HFF-Myc (cell line): ENCODE data around the gene NCEH1.

Source experiments
- DNase-seq: peaks from one replicate; pipeline ENCODE4 v3.0.0-alpha.2; 2011; ENCODE audit warnings: low read depth; ENCODE audit errors: extremely low read depth
- H3K4me3 ChIP-seq: replicated peaks from 2 replicates; pipeline ENCODE4 v1.5.1; 2011; ENCODE audit warnings: low read depth, mild to moderate bottlenecking, control low read depth, low read length
- TF ChIP-seq, protein P1 (sequence below): IDR thresholded peaks from 2 replicates; pipeline ENCODE4 v1.5.1; 2012; ENCODE audit warnings: mild to moderate bottlenecking, low read depth, low read length, control low read depth; ENCODE audit errors: missing control alignments

NCEH1 gene

DNA sequence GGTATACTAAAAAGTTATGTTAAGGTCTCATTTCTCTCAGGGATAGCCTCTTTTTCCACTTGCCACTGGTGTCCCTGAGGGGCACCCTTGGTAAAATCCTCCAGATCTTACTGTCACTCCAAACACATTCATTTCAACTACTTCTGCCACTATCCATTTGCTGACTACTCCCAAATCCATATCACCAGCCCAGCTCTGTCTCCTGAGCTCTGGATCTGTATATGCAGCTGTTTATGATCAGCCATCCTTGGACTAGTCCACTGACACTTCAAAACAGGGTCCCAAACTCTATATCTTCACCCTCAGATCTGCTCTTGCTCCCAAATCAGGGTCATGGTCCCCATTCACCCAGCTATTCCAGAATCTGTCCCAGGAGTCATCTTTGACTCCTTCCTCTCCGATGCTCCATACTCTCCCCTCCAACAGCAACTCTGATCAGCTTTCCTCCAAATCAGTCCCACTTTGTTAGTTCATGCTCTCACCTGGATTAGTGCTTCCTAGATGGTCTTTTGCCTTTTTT lies 9.9 kb downstream of the NCEH1 start:
- H3K4me3 ChIP-seq = no peak overlapping the region
- no peak for DNase-seq
- TF ChIP-seq, protein P1, sequence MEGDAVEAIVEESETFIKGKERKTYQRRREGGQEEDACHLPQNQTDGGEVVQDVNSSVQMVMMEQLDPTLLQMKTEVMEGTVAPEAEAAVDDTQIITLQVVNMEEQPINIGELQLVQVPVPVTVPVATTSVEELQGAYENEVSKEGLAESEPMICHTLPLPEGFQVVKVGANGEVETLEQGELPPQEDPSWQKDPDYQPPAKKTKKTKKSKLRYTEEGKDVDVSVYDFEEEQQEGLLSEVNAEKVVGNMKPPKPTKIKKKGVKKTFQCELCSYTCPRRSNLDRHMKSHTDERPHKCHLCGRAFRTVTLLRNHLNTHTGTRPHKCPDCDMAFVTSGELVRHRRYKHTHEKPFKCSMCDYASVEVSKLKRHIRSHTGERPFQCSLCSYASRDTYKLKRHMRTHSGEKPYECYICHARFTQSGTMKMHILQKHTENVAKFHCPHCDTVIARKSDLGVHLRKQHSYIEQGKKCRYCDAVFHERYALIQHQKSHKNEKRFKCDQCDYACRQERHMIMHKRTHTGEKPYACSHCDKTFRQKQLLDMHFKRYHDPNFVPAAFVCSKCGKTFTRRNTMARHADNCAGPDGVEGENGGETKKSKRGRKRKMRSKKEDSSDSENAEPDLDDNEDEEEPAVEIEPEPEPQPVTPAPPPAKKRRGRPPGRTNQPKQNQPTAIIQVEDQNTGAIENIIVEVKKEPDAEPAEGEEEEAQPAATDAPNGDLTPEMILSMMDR = no peak

DNA sequence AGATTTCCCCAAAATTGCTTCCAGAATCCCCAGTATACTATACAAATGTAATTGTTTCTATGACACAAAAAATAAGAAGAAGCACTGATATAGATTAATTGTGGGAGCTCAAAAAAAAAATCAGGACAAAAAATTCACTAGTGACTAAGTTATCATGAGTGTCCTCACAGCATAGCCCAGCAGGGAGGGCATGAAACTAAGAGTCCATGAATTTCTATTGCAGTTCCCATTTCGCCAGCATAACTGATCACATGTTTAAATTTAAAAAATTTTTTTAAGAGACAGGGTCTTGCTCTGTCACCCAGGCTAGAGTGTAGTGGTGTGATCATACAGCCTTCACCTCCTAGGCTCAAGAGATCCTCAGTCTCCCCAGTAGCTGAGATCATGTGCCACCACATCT lies 10.6 kb downstream of the NCEH1 start:
- no peak overlapping the region for H3K4me3 ChIP-seq
- no peak for DNase-seq
- TF ChIP-seq, protein P1 = no peak

DNA sequence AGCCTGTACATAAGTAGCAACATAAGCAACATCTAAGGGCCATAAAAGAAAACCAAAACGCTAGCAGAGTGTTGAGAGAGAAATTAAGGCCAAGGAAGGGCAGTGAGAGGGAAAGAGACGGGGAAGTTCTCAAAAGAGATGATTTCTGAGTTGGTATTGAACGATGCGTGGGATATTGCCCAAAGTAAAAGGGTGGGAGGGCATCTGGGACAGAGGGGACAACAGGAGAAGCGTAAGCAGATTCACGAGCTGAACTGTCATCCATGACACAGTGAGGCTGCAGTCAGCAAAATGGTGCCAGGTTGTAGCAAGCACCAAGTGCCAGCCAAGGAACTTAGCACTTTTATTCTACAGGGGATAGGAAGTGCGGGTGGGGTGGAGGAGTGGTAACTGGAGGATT lies 11.8 kb downstream of the NCEH1 start:
- no peak overlapping the region for H3K4me3 ChIP-seq
- no peak for DNase-seq
- TF ChIP-seq, protein P1 = no peak

DNA sequence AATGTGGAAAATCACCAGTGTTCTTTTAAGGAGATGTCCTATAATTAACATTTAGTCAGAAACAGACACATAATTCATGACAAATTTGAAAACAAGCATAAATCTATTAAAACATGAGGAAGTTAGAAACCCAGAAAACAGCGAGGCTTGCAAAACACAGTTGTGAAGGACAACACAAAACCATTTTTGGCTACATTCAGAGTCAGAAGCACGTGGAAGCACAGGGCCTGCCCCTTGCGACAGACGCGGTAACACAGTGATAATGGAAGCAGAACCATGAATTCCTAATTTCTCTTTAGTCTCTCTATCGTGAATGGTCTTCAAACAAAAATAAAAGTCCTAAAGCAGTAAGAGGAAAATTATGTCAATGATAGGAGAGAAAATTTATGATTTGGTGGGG lies 12.2 kb downstream of the NCEH1 start:
- TF ChIP-seq, protein P1 = no peak
- no peak overlapping the region for H3K4me3 ChIP-seq
- no peak for DNase-seq

DNA sequence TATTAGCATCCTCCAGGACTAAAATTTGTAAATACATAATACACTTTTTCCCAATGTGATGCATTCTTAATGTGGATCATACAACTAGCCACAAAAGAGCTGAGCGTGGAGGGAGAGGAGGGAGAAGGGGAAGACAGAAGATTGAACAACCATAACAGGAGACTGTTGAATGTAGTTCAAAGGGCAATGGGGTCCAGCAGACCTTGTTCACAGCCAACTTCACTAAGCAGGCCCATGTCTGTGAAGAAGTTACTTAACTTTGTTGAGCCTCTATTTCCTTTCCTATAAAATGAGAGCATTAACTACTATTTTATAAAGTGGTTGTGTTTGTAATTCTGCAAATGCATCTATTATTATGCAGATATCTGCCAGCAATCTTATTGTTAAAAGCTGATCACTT lies 13.3 kb downstream of the NCEH1 start:
- no peak overlapping the region for H3K4me3 ChIP-seq
- DNase-seq = no peak
- TF ChIP-seq, protein P1 = no peak

DNA sequence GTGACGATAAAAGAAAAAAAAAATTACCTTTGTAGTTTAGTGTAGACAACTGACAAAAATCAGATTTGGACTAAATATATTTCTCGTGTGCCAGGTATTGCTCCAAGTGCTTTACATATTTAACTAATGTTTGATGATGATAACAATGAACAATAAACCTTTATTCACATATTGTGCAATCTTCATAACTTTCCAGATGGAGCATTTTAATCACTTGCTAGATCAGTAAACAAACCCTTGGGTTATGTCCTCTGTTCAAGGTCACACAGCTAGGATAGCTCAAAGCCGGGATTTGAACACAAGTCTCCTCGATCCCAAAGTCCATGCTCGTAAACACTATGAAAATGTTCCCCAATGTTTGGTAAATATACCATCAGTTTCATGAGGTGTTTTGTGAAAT lies 14.5 kb downstream of the NCEH1 start:
- no peak for DNase-seq
- H3K4me3 ChIP-seq = no peak overlapping the region
- TF ChIP-seq, protein P1 = no peak

DNA sequence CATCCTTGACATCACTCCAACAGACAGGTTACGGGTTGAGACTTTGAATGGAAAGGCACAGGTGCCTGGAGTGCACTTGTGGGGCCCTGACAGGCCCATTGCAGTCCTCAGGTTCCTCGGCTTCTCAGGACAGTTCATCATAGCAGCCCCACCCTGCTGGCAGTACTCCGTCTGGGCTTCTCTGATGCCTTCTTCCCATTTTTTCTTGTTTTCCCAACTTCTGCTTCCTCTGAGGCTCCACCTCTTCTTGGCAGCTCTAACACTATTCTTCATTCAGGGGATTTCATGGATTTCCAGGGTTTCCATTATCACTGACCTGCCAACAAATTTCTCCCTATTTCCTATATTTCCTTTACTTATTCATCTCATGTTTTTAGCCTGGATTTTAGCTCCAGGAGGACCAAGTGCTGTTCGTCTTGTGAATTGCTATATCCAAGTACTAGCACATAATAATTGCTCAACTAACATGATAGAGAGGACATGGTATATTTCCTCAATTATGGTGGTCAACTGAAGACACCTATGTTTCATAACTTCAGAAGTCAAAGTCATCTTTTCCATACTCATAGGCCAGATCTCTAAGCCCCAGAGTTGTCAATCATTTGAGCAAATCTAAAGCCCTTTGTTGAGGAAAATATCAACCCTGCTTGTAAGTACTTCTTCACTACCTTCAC lies 16.2 kb downstream of the NCEH1 start:
- H3K4me3 ChIP-seq = no peak overlapping the region
- no peak for DNase-seq
- TF ChIP-seq, protein P1 = no peak
